Thyroid gland (tissue), 4 donors: ENCODE data around the gene MAGEB17. TPM values are rescaled to one million over a fixed set of nuclear protein-coding genes. Genes with fewer than 3 reads are reported as not detected.
A peak's percentile ranks its signal among the peaks of the same experiment; 100 is the strongest.

ENCODE experiments used
- DNase-seq, 2 donors: peaks; one replicate each; pipeline ENCODE4 v3.0.0-alpha.2; 2019
- H3K27ac ChIP-seq, 3 donors: fragments of 200-600 bp; sonication (generic); 1 replicate in 2 of 3; 2 replicates in 1 of 3; pipeline ENCODE4 v1.5.1; 2016 to 2019; ENCODE audit warnings: mild to moderate bottlenecking in 1 of 3, moderate library complexity in 1 of 3
- H3K27me3 ChIP-seq: fragments of 200-600 bp; sonication (generic); one replicate; pipeline ENCODE4 v1.5.1; 2019
- H3K36me3 ChIP-seq, 2 donors: fragments of 200-600 bp; sonication (generic); one replicate each; pipeline ENCODE4 v1.5.1; 2016 to 2019
- H3K4me1 ChIP-seq, 2 donors: fragments of 200-600 bp; sonication (generic); one replicate each; pipeline ENCODE4 v1.5.1; 2017 to 2019
- H3K4me3 ChIP-seq, 3 donors: fragments of 200-600 bp; sonication (generic); replicated peaks in 1 of 3; 1 replicate in 2 of 3; 2 replicates in 1 of 3; pipeline ENCODE4 v1.5.1; 2016; ENCODE audit warnings: mild to moderate bottlenecking in 1 of 3
- H3K9me3 ChIP-seq: fragments of 200-600 bp; sonication (generic); one replicate; pipeline ENCODE4 v1.5.1; 2017
- POLR2A ChIP-seq, 2 donors: fragments of 450-650 bp; IDR thresholded peaks; one replicate each; pipeline ENCODE4 v1.6.1; 2017; ENCODE audit warnings: antibody characterized with exemption in 2 of 2, mild to moderate bottlenecking in 2 of 2, moderate library complexity in 1 of 2
- WGBS, 2 donors: methylation state at CpG; one replicate each; pipeline ENCODE4 v1.1.5; 2017; 5-methylcytosine and 5-hydroxymethylcytosine counted together
- intact Hi-C: fragments of 100-400 bp; cut with DNase I; formaldehyde crosslinking; loops from one replicate; pipeline ENCODE4 v1.15.1; 2023
- total RNA-seq, 4 donors: library from RNA; depleted of rRNA; stranded (reverse); fragments of >200 nt; gene quantifications; one replicate each; pipeline ENCODE4 v1.2.3, GENCODE V29; 2016
- TF ChIP-seq, protein P1 (sequence below), 6 experiments: fragments of 200-600 bp in 3 of 6; fragments of 450-650 bp in 3 of 6; sonication (generic) in 3 of 6; IDR thresholded peaks; one replicate each; pipeline ENCODE4 v1.5.1; 2016 to 2019; ENCODE audit warnings: antibody characterized with exemption in 6 of 6, mild to moderate bottlenecking in 2 of 6, inconsistent platforms in 1 of 6, moderate library complexity in 1 of 6

MAGEB17 gene
- under 1 TPM in 3 of 4 donors, not detected in 1; 0.33 to 0.40 (median 0.39) TPM for total RNA-seq

DNA sequence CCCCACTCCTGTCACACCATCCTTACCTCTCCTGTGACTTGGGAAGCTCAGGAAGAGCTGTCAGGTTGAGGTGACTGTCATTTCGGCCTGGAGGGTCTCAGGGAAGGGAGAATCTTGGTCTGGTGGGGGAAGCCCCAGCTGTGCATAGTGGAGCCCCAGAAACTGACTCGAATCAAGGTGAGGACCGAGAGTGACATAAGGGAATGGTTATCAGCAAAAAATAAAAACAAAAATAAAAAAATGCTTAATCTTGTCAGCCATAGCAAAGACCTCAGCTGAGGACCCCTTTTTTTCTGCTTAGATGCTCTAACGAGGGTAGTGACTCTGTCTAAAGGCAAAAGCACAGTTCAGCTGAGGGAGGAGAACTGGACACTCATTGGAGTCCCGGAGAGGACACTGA, at the start of gene MAGEB17:
Gene MAGEB17 (plus strand): TSS at position 301 of the 400 bp plus-strand sequence. CDS start 2,902 bp downstream, outside the sequence.
- H3K9me3 ChIP-seq: no peaks in the 10 kb centered on the region
- intact Hi-C loops: no loop called here
- H3K4me3 ChIP-seq: no peak within 1 kb of the TSS
- DNase-seq: no peak
- TF ChIP-seq POLR2A (IDR thresholded peaks at IDR 0.05): no peak
- TF ChIP-seq, protein P1, sequence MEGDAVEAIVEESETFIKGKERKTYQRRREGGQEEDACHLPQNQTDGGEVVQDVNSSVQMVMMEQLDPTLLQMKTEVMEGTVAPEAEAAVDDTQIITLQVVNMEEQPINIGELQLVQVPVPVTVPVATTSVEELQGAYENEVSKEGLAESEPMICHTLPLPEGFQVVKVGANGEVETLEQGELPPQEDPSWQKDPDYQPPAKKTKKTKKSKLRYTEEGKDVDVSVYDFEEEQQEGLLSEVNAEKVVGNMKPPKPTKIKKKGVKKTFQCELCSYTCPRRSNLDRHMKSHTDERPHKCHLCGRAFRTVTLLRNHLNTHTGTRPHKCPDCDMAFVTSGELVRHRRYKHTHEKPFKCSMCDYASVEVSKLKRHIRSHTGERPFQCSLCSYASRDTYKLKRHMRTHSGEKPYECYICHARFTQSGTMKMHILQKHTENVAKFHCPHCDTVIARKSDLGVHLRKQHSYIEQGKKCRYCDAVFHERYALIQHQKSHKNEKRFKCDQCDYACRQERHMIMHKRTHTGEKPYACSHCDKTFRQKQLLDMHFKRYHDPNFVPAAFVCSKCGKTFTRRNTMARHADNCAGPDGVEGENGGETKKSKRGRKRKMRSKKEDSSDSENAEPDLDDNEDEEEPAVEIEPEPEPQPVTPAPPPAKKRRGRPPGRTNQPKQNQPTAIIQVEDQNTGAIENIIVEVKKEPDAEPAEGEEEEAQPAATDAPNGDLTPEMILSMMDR (IDR thresholded peaks at IDR 0.05): no peak
- H3K27ac ChIP-seq: no peak within 1 kb of the TSS
- no peaks in the 10 kb centered on the region for H3K27me3 ChIP-seq
- H3K4me1 ChIP-seq: no peaks in the 10 kb centered on the region
- 80 to 81% methylated on average over 5 of the region's 5 CpGs for WGBS, 2 donors
- H3K36me3 ChIP-seq: no peaks in the 10 kb centered on the region

DNA sequence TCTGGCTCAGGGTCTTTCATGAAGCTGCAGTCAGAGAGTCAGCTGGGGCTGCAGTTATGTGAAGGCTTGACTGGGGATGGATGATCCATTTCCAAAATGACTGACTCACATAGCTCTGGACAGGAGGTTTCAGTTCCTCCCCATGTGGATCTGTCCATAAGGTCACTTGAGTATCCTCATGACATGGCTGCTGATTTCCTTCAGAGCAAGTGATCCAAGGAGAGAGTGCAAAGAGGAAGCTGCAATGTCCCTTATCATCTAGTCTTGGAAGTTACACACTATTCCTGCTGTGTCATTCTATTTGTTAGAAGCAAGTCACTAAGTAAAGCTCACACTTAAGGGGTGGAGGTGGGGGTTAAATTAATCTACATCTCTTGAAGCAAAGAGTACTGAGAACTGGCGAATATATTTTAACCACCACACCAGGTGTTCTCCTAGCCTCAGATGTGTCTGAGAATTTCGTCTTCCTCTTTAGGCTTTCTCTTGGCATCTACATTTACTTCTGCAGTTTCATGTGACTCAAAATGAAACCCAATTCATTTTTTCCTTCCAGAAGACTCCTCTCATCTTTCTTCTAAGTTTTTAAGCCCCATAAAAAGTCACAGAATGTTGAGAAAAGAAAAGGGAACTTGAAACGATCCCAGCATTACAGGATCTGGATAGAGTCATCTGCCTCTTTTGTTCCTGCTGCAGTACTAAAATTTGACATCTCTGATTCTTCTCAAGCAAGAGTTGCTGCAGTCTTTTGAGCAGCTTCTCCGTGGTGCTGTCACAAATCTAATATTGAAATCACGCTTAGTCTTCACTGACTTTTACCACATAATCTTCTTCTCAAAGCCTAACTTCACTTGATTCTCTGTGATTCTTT, 47.7 kb upstream of the MAGEB17 start:
- Histone ChIP-seq H3K27me3 (no peaks in the 10 kb centered on the region), H3K9me3 (no peaks in the 10 kb centered on the region), H3K27ac (no peak overlapping the region), H3K4me1 (no peaks in the 10 kb centered on the region), H3K4me3 (no peak overlapping the region), H3K36me3 (no peaks in the 10 kb centered on the region)
- no peak for DNase-seq
- 77% methylated on average over 5 of the region's 5 CpGs for WGBS, 2 donors
- no peak for TF ChIP-seq POLR2A (IDR thresholded peaks at IDR 0.05)
- TF ChIP-seq, protein P1 (IDR thresholded peaks at IDR 0.05): no peak
- intact Hi-C loops: no loop called here

DNA sequence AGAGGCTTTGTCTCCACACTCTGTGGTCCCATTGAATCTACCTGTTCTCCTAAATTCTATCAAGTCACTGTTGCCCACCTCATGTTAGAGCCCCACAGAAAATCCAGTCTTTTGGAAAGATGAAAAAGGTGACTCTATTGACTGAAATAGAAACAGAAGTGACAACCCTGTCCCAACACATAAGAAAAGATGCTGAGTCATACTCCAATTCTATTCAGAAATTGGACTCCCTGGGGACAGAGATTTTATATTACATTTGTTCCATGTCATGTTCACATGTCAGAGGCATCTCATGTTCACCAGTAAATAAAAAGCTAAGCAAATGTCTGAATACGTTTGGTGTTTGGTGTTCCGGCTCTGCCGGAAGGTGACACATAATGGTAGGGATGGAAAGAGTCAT, 46.9 kb upstream of the MAGEB17 start:
- no peak overlapping the region for H3K27ac ChIP-seq
- no peaks in the 10 kb centered on the region for H3K36me3 ChIP-seq
- no peak overlapping the region for H3K4me3 ChIP-seq
- no peak for DNase-seq
- H3K9me3 ChIP-seq: no peaks in the 10 kb centered on the region
- 87 to 97% methylated on average over 3 of the region's 3 CpGs for WGBS, 2 donors
- TF ChIP-seq, protein P1 (IDR thresholded peaks at IDR 0.05): no peak
- TF ChIP-seq POLR2A (IDR thresholded peaks at IDR 0.05): no peak
- H3K27me3 ChIP-seq: no peaks in the 10 kb centered on the region
- H3K4me1 ChIP-seq: no peaks in the 10 kb centered on the region
- intact Hi-C loops: no loop called here

- no peak within 1 kb of the TSS for H3K27ac ChIP-seq
- DNase-seq: peak; percentile 72 to 76
- WGBS, 2 donors: 0 to 3% methylated on average over 1 to 6 of the region's 6 CpGs
- no peaks in the 10 kb centered on the region for H3K4me1 ChIP-seq
- H3K9me3 ChIP-seq: no peaks in the 10 kb centered on the region
- intact Hi-C loops: no loop called here
- H3K27me3 ChIP-seq: no peaks in the 10 kb centered on the region
- no peak within 1 kb of the TSS for H3K4me3 ChIP-seq
- no peaks in the 10 kb centered on the region for H3K36me3 ChIP-seq
- no peak for TF ChIP-seq POLR2A (IDR thresholded peaks at IDR 0.05)
- TF ChIP-seq, protein P1 (IDR thresholded peaks at IDR 0.05): peak in 5 of 6 experiments; percentile 37 to 61 (median 52)
These were observed 44.0 kb upstream of the MAGEB17 start, which contains the start of gene GRPR for GRCh38 chrX:16123222-16123786. GRPR (plus strand) TSS chrX:16123565; CDS start chrX:16123954, 389 bp downstream.

DNA sequence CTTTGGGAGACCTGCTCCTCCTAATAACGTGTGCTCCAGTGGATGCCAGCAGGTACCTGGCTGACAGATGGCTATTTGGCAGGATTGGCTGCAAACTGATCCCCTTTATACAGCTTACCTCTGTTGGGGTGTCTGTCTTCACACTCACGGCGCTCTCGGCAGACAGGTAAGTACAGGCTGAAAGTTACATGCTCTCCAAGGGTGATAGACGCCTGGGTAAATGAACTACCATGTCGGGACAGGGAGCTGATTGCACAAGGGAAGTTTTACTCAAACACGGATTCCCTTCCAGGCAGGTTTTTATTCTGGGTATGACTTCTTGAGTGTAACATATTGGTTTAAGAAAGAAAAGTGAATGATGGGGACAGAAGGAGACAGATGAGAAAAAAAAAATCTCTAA, 43.1 kb upstream of the MAGEB17 start:
- Histone ChIP-seq H3K27me3 (no peaks in the 10 kb centered on the region), H3K4me3 (no peak overlapping the region), H3K27ac (no peak overlapping the region), H3K36me3 (no peaks in the 10 kb centered on the region), H3K4me1 (no peaks in the 10 kb centered on the region), H3K9me3 (no peaks in the 10 kb centered on the region)
- TF ChIP-seq POLR2A (IDR thresholded peaks at IDR 0.05): no peak
- TF ChIP-seq, protein P1 (IDR thresholded peaks at IDR 0.05): no peak
- DNase-seq: no peak
- WGBS, 2 donors: 72 to 75% methylated on average over 7 of the region's 7 CpGs
- intact Hi-C loops: no loop called here
